Cardiac septum (tissue), 1 donor: Measurements from ENCODE around the gene KCNC1. TPM values are rescaled to one million over a fixed set of nuclear protein-coding genes. Genes with fewer than 3 reads are reported as not detected.

Experiments used
- DNase-seq: peaks from one replicate; pipeline ENCODE4 v3.0.0-alpha.2; 2020; ENCODE audit warnings: low spot score
- intact Hi-C: fragments of 100-400 bp; cut with DNase I; formaldehyde crosslinking; loops from one replicate; pipeline ENCODE4 v1.14.0; 2022
- total RNA-seq: library from RNA; stranded (reverse); fragmentation: NEBNext Ultra II Directional; extraction: Animal tissue kit (Norgen Biotek cat#: 25700); gene quantifications from one replicate; pipeline ENCODE4 v1.2.1, GENCODE V29; 2021
- donor health status: DM: no; HTN: no; CAD: no.

The KCNC1 gene
- total RNA-seq, 1 donor from 2014 or later = 0.05 TPM

- intact Hi-C loops = no loop called here
- no peak for DNase-seq
Measured at GRCh38 chr11:17779861-17780594, 45.4 kb downstream of the KCNC1 start.

- intact Hi-C loops = no loop called here
- DNase-seq = peak; percentile 35
Measured at GRCh38 chr11:17780668-17781067, 46.1 kb downstream of the KCNC1 start.

DNA sequence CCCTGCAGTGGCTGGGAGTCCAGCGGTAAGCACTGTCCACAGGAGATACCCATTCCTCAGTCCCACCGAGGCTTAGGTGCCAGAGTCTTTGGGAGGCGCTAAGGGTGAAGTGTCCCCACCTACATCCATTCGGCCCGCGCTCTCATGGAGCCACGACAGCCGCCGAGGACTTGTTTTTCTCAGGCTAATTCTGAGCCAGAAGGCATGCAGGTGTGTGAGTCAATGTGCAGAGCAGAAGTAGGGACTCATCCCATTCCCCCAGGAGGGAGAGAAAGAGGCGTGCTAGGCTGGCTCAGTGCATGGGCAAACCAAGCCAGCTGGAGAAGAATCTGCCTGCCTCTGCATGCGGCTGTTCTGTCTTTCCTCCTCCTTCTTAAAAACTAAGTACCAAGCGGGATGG, 46.6 kb downstream of the KCNC1 start:
- intact Hi-C loops = no loop called here
- DNase-seq = peak; percentile 66

DNA sequence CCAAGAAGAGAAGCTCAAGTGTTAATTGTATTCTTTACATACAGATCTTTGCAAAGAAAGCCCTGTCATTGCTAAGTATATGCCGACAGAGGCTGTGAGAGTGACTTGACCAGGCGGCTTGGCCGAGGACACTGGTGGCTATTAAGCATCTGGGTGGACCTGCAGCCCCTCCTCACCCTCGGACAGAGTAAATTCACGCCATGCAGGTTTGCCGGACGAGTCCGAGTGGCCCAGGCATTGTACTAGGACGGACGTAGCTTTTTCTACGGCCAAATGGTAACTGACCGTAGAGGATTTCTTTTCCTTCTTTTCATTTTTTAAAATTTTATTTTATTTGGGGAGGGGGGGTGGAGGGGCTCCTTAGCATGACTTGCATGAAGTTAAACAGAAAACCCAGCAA, 47.0 kb downstream of the KCNC1 start:
- intact Hi-C loops = no loop called here
- peak; percentile 49 for DNase-seq

- intact Hi-C loops = no loop called here
- peak; percentile 38 for DNase-seq
Measured at GRCh38 chr11:17782145-17782544, 47.6 kb downstream of the KCNC1 start.

DNA sequence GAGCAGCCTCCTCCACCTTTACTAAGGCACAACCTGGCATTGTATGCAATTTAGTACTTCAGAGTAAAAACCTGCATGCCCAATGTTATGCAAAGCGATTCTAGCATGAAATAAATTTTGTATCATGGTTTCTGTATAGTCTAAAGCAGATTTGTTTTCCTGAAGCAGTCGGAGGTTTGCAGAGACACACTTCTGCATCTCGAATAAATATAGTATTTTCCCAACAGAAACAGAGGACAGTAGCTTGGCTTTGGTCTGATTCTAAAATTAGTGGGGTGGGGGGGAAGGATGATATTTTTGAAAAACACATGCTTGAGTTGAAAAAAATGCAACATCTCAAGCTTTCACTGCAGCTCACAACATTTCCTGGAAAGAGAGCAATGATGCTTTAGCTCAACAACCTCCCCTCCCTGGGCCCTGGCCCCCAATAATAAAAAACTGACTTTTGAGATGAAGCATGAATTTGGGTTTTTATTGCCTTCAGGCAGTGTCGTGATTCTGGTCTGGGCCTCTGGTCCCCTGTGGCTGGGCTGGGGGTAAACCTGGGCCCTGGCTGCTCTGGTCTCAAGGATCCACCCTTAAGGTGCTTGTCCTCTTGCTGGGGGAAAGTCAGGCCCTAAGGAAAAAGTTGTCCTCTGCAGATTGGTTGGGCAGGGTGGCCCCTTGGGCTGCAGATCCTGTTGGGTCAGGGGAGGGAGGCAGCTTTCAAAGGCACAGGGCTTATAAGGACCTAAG, 48.2 kb downstream of the KCNC1 start:
- intact Hi-C loops = no loop called here
- DNase-seq = no peak

DNA sequence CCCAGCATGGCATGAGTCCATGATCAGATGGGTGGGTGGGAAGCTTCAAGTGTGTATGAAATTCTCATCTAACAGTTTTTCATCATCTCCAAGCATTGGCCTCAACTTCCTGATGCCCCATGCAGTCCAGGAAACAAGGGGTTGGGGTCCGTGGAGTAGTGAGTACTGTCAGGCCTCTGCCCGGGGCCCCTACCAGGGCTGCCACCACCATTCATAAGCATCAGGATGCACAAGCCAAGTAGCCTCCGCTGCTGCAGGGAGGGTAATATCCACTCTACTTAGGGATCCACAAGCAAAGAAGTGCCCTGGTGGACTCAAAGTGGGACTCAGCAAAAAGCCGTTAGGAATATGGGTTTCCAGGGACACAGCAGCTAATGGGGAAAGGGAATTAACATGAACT, 49.3 kb downstream of the KCNC1 start:
- intact Hi-C loops = no loop called here
- no peak for DNase-seq

DNA sequence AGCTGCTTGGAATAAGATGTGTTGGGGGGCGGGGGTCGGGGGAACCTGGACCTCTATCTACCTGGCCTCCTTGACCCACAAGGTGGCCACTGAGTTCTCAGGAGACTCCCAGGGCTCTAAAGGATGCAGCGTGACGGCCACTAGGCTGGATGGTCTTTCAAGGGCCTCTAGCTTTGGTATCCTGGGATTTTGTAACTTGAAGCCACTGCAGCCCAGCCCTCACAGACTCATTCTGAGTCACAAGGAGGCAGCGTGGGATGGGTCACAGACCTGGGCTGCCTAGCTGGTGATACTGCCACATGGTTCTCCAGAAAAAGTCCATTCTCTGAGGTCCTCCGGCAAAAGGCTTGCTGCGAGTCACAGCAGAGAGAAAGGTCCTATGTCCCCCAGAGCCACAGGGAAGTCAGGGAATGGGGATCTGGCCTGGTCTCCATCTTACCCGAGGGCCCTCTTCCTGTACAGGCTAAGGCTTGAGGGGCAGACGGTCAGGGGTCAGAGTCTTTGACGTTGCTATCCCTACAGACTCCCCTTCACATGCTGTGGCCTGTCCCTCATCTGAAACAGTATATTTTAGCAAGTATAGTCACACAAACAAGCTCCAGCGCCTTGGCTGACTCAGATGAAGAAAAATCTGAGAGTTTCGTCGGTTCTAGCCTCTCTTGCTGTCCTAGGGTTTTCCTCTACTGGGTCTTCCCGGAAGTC, 52.4 kb downstream of the KCNC1 start:
- no peak for DNase-seq
- intact Hi-C loops = no loop called here

DNA sequence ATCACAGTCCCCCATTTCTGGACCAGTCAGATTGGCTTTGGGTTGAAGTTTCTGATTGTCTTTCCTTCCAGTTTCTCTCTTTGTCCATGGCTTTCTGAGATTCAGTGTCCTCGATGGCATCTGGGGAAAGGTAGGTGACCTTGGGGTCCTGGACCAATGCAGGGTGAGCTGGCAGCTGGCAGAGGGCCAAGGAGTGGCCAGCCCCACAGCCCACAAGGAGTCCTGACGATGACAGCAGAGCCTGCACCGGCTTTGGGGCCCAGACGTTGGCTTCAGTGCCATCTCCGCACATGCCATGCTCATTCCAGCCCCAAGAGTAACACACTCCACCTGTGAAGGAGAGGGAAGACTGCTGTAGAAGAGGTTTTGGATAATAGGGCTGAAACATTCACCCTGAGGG, 53.5 kb downstream of the KCNC1 start:
- DNase-seq = no peak
- intact Hi-C loops = no loop called here

- no peak for DNase-seq
- intact Hi-C loops = no loop called here
Measured at GRCh38 chr11:17790453-17790852, 55.9 kb downstream of the KCNC1 start.

DNA sequence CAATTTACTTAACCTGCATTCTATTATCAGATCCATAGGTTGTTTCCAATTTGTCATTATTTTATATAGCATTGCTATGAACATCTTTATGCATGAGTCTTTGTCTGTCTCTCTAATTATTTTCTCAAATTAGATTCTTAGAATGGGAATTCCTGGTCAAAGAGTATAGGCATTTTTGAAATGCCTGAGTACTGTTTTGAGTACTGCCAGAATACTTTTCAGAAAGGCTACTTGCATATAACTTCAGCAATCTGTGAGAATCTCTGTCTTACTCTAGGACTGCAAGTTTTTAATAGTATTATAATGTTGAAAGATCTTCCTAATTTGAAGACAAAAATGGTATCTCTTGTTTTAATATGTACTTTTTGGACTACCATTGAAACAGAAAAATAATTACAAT, 56.6 kb downstream of the KCNC1 start:
- DNase-seq = no peak
- intact Hi-C loops = no loop called here

GRCh38 chr11:17792161-17792560, 57.6 kb downstream of the KCNC1 start:
- intact Hi-C loops = no loop called here
- no peak for DNase-seq

DNA sequence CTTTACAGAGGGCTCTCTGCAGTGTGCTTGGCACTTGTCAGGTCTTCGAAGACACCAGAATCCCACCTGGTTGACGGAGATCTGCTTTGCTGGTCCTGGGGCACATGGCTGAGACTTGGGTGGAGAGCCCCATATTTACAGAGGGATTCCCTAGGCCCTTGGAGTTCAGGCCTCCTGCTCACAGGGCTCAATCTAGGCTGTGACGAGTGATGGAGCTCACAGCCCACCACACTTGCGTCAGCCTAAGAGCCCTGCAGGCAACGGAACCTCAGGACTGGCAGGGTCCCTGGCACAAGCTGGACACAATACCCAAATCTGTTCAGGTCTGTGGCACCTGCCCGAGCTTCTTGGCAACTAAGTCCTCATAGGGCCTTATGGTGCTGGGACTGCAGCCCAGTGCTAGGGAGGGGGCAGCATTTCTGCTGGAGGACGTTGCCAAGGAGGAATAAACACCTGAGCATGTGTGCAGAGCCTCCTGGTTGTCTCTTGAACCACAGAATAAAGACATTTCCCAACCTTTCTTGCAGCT, 59.1 kb downstream of the KCNC1 start:
- intact Hi-C loops = no loop called here
- no peak for DNase-seq

- intact Hi-C loops = no loop called here
Measured at GRCh38 chr11:17794981-17795380, 60.4 kb downstream of the KCNC1 start.

DNA sequence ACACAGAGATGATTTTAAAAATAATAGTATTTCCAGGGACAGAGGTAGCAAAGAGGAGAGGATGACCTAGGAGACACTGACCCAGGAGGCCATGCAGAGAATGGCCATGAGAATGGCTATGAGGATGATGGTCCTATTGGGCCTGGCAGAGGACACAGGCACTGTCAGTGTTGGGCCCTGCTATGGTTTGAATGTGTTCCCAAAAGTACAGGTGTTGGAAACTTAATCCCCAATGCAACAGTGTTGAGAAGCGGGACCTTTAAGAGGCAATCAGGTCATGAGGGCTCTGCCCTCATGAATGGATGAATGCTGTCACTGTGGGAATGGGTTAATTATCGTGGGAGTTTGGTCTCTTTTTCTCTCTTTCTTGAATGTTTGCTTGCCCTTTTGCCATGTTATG, 61.6 kb downstream of the KCNC1 start:
- intact Hi-C loops = no loop called here
- DNase-seq = peak; percentile 61

More at GRCh38 chr11:17794981-17795380, 60.4 kb downstream of the KCNC1 start:
- no peak for DNase-seq

DNA sequence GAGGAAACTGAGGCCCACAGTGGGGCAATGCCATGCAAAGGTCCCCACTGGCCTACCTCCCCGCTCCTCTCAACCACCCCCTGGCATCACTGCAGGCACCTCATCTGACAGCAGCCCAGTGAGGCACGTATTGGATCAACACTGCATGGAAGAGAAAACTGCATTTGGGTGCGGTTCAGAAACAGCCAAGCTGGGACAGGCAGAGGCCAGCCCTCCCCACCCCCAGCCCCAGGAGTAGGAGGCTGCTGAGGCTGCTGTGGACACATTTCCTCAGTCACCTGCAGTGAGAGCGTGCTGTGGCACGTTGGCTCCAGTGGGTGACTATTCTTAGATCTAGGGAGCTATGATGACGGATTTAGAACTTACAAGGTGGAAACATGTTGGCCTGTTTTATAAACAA, 63.7 kb downstream of the KCNC1 start:
- DNase-seq = peak; percentile 76
- intact Hi-C loops = no loop called here

DNA sequence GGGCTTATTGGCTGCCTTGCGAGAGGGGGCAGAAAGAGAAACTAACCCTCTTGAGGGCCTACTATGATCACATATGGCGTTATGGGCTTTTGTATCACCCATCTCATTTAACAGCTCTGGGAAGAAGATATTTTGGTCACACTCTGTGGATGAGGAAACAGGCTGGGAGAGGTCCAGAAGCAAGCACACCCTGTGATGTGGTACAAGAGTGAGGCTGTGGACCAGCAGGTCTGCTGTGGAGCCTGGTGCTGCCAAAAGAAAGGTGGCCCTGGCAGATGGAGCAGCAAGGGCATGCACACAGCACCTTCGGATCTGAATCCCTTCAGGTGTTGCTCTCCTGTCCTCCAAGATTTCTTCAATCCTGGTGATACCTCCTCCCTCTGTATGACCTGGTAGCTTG, 64.1 kb downstream of the KCNC1 start:
- DNase-seq = no peak
- intact Hi-C loops = no loop called here

DNA sequence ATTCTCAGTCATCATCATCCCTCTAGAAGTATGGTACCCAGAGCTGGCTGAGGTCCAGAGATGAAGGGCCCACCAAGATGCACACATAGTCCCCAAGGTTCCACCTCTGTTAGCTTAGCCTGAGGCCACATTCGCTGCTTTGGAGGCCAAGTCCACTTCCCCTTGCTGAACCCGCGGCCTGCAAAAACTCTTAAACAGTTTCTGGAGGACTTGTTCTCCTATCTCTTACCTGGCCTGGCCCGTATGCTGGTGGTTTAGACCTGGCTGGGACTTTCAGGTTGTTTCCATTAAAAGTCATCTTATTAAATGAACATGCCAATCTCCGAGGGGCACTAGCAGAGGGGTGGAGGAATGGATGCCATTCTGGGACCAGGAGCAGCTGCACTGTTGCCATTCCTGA, 64.6 kb downstream of the KCNC1 start:
- no peak for DNase-seq
- intact Hi-C loops = no loop called here

DNA sequence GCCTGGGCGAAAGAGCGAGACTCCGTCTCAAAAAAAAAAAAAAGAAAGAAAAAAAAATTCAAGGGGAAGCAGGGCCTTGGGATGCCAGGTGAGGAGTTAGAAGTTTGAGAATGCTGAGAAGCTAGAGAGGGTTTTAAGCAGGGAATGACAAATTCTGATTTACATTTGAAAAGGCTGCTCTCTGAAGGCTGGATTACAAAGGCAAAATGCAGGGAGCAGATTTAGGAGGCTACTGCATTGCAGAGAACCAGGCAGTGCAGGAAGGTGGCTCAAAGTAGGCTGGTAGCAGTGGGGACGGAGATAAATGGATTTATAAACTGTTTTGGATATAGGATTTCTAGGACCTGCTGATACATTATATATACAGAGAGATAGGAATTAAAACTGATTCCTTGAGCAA, 66.6 kb downstream of the KCNC1 start:
- no peak for DNase-seq
- intact Hi-C loops = no loop called here

DNA sequence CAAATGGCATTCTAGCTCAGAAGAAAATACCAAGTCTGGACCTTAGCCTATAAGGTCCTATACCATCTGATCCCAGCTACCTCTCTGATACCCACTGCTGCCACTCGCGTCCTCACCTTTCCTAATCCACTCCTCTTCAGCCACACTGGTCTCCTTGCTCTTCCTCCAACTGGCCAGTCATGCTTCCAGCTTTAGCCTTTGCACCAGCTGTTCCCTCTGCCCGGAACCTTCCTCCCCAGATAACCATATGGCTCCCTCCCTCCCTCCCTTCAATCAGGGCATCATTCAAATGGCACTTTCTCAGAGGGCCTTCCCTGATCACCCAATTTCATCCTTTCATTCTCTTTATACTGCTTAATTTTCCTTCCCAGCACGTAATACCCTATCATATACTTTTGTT, 67.9 kb downstream of the KCNC1 start:
- DNase-seq = no peak
- intact Hi-C loops = no loop called here
